OCI-LY3 (cell line): ENCODE data around the gene FRAS1.

Experiments
- H2AFZ ChIP-seq: fragments of 200-600, 300-600 bp; shearing (Covaris generic); 2 replicates; pipeline ENCODE4 v1.6.0; 2014; ENCODE audit warnings: antibody characterized with exemption, low read depth, low read length
- H3K27ac ChIP-seq: fragments of 200-600, 300-600 bp; sonication (generic); 2 replicates; pipeline ENCODE4 v1.5.1; 2014; ENCODE audit warnings: mild to moderate bottlenecking, low read length, moderate library complexity, mixed read lengths
- H3K27me3 ChIP-seq: fragments of 200-600, 300-600 bp; sonication (generic); 2 replicates; pipeline ENCODE4 v1.6.1; 2014; ENCODE audit warnings: low read depth, low read length, mixed read lengths
- H3K36me3 ChIP-seq: fragments of 200-600, 300-600 bp; sonication (generic); replicated peaks from 2 replicates; pipeline ENCODE3; 2014; ENCODE audit warnings: low read depth, low read length, mixed read lengths
- H3K4me1 ChIP-seq: fragments of 300-600, 200-600 bp; sonication (generic); 2 replicates; pipeline ENCODE4 v1.6.1; 2014; ENCODE audit warnings: low read length, mixed read lengths
- H3K4me2 ChIP-seq: fragments of 200-600, 300-600 bp; sonication (generic); 2 replicates; pipeline ENCODE4 v1.6.1; 2014; ENCODE audit warnings: low read length, mixed read lengths
- H3K4me3 ChIP-seq: fragments of 300-600, 200-600 bp; sonication (generic); 2 replicates; pipeline ENCODE4 v1.5.1; 2014; ENCODE audit warnings: antibody characterized with exemption, mild to moderate bottlenecking, low read length, moderate library complexity
- H3K79me2 ChIP-seq: fragments of 300-600, 200-600 bp; shearing (Covaris generic); 2 replicates; pipeline ENCODE4 v1.6.1; 2014; ENCODE audit warnings: mild to moderate bottlenecking, low read length, mixed read lengths
- H3K9ac ChIP-seq: fragments of 300-600, 200-600 bp; shearing (Covaris generic); 2 replicates; pipeline ENCODE4 v1.6.0; 2014; ENCODE audit warnings: mild to moderate bottlenecking, low read length, moderate library complexity
- H3K9me3 ChIP-seq: fragments of 200-600, 300-600 bp; shearing (Covaris generic); 2 replicates; pipeline ENCODE4 v1.6.1; 2014; ENCODE audit warnings: low read length, mixed read lengths; ENCODE audit not compliant: insufficient read depth
- H4K20me1 ChIP-seq: fragments of 200-600, 300-600 bp; sonication (generic); 2 replicates; pipeline ENCODE4 v1.6.1; 2016; ENCODE audit warnings: low read length, mixed read lengths; ENCODE audit not compliant: insufficient read depth
- CTCF ChIP-seq: fragments of 200-600, 300-600 bp; sonication (generic); IDR thresholded peaks from 2 replicates; pipeline ENCODE4 v1.5.1; 2014; ENCODE audit warnings: antibody characterized with exemption, low read length, low read depth
- EZH2phosphoT487 ChIP-seq: fragments of 200-600 bp; shearing (Covaris generic); IDR thresholded peaks from 2 replicates; pipeline ENCODE4 v1.6.1; 2018; ENCODE audit warnings: antibody characterized with exemption, mixed run types, low read depth

FRAS1 gene

GRCh38 chr4:78353921-78354320, 296.8 kb downstream of the FRAS1 start:
- Histone ChIP-seq H3K9me3 (no peaks in the 10 kb centered on the region), H3K36me3 (no peaks in the 10 kb centered on the region), H4K20me1 (no peaks in the 10 kb centered on the region), H2AFZ (no peak overlapping the region), H3K4me2 (no peak overlapping the region), H3K79me2 (no peaks in the 10 kb centered on the region), H3K9ac (no peak overlapping the region), H3K27ac (no peak overlapping the region), H3K4me1 (no peaks in the 10 kb centered on the region), H3K4me3 (no peak overlapping the region), H3K27me3 (no peaks in the 10 kb centered on the region; the same call in 1 of the 2 replicates)
- TF ChIP-seq EZH2phosphoT487 (no peak), CTCF (no peak)

- no peak overlapping the region for H3K4me2 ChIP-seq
- no peak overlapping the region for H3K27ac ChIP-seq
- H2AFZ ChIP-seq, result no peak overlapping the region
- H3K36me3 ChIP-seq, result no peaks in the 10 kb centered on the region
- no peaks in the 10 kb centered on the region for H3K9me3 ChIP-seq
- TF ChIP-seq EZH2phosphoT487 (no peak), CTCF (no peak)
- no peaks in the 10 kb centered on the region for H3K79me2 ChIP-seq
- no peak overlapping the region for H3K4me3 ChIP-seq
- no peak overlapping the region for H3K9ac ChIP-seq
- no peaks in the 10 kb centered on the region; the same call in 1 of the 2 replicates for H3K27me3 ChIP-seq
- no peaks in the 10 kb centered on the region for H4K20me1 ChIP-seq
- no peaks in the 10 kb centered on the region for H3K4me1 ChIP-seq
These were observed 297.7 kb downstream of the FRAS1 start for GRCh38 chr4:78354782-78355181.

- no peak overlapping the region for H3K4me3 ChIP-seq
- no peak for TF ChIP-seq EZH2phosphoT487
- no peak for TF ChIP-seq CTCF
- H3K36me3 ChIP-seq, result no peaks in the 10 kb centered on the region
These were observed 298.2 kb downstream of the FRAS1 start for GRCh38 chr4:78355306-78355705.

GRCh38 chr4:78356251-78356786, 299.2 kb downstream of the FRAS1 start:
- Histone ChIP-seq H3K27ac (no peak overlapping the region), H3K27me3 (no peaks in the 10 kb centered on the region; the same call in 1 of the 2 replicates), H3K4me3 (no peak overlapping the region), H2AFZ (no peak overlapping the region), H3K9me3 (no peaks in the 10 kb centered on the region), H3K79me2 (no peaks in the 10 kb centered on the region), H3K36me3 (no peaks in the 10 kb centered on the region), H3K9ac (no peak overlapping the region), H3K4me1 (no peaks in the 10 kb centered on the region), H4K20me1 (no peaks in the 10 kb centered on the region), H3K4me2 (no peak overlapping the region)
- TF ChIP-seq CTCF, result no peak
- no peak for TF ChIP-seq EZH2phosphoT487

More at GRCh38 chr4:78355306-78355705, 298.2 kb downstream of the FRAS1 start:
- no peaks in the 10 kb centered on the region for H3K9me3 ChIP-seq
- H3K27me3 ChIP-seq, result no peaks in the 10 kb centered on the region; the same call in 1 of the 2 replicates
- H3K79me2 ChIP-seq, result no peaks in the 10 kb centered on the region
- no peak overlapping the region for H3K9ac ChIP-seq
- H3K4me1 ChIP-seq, result no peaks in the 10 kb centered on the region
- H4K20me1 ChIP-seq, result no peaks in the 10 kb centered on the region
- H3K4me2 ChIP-seq, result no peak overlapping the region
- H2AFZ ChIP-seq, result no peak overlapping the region
- H3K27ac ChIP-seq, result no peak overlapping the region
